ENCODE results near the gene CCDC24.

The CCDC24 gene

DNA sequence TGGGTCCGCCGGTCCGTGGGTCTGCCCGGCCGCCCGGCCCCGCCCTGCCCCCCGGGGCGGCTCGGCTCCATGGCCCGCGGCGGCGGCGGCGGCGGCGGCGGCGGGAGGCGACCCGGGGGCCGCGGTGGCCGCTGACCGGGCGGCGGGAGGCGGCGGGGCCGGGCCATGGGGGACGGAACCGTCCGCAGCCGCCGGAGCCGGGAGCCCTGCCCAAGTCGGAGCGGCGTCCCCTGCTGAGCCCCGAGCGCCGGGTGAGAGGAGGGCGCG lies 12.2 kb upstream of the CCDC24 start:
- in situ Hi-C loops (cut with MboI; ENCODE audit: low sequenced_read_pairs, unreplicated experiment) = no loop called here
- TF ChIP-seq, protein P1, sequence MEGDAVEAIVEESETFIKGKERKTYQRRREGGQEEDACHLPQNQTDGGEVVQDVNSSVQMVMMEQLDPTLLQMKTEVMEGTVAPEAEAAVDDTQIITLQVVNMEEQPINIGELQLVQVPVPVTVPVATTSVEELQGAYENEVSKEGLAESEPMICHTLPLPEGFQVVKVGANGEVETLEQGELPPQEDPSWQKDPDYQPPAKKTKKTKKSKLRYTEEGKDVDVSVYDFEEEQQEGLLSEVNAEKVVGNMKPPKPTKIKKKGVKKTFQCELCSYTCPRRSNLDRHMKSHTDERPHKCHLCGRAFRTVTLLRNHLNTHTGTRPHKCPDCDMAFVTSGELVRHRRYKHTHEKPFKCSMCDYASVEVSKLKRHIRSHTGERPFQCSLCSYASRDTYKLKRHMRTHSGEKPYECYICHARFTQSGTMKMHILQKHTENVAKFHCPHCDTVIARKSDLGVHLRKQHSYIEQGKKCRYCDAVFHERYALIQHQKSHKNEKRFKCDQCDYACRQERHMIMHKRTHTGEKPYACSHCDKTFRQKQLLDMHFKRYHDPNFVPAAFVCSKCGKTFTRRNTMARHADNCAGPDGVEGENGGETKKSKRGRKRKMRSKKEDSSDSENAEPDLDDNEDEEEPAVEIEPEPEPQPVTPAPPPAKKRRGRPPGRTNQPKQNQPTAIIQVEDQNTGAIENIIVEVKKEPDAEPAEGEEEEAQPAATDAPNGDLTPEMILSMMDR (IDR thresholded peaks at IDR 0.05; ENCODE audit: borderline replicate concordance, control extremely low read depth, extremely low read depth, insufficient read depth, missing control alignments) = no peak
- DNase-seq (ENCODE audit: low spot score) = peak; percentile 48

DNA sequence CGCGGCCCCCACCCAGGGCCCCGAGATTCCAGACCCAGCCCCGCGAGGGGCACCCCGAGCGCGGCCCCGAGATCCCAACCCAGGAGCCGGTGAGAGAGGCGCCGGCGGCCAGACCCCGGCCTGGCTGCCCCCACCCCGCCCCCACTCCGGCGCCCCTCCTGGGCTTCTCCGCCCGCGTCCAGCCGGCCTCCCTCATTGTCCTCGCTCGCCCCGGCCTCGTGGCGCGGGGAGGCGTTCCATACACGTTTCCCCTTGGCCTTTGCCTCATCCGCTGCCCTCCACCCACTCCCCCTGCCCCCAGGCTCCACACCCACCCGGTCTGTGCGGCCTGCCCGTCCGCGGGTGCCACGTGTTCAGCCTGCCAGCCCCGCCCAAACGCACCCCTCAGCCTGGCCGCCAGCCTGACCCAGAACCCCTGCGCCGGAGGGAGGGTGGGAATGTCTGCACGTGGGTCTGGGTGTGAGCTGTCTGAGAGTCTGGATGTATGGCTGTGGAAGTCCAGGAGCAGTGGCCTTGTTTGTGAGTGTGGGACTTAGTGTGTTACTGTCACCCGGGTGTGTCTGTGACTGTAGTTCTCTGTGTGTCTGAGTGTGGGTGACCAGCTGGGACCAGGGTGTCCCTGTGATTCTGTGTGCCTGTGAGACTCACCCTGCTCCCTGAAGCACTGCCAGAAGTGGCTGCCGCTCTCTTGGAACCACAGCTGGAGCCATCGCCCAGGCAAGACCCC lies 11.7 kb upstream of the CCDC24 start:
- in situ Hi-C loops (cut with MboI; ENCODE audit: low sequenced_read_pairs, unreplicated experiment) = no loop called here
- peak; percentile 71 for DNase-seq (ENCODE audit: low spot score)
- TF ChIP-seq, protein P1 (IDR thresholded peaks at IDR 0.05; ENCODE audit: borderline replicate concordance, control extremely low read depth, extremely low read depth, insufficient read depth, missing control alignments) = no peak

DNA sequence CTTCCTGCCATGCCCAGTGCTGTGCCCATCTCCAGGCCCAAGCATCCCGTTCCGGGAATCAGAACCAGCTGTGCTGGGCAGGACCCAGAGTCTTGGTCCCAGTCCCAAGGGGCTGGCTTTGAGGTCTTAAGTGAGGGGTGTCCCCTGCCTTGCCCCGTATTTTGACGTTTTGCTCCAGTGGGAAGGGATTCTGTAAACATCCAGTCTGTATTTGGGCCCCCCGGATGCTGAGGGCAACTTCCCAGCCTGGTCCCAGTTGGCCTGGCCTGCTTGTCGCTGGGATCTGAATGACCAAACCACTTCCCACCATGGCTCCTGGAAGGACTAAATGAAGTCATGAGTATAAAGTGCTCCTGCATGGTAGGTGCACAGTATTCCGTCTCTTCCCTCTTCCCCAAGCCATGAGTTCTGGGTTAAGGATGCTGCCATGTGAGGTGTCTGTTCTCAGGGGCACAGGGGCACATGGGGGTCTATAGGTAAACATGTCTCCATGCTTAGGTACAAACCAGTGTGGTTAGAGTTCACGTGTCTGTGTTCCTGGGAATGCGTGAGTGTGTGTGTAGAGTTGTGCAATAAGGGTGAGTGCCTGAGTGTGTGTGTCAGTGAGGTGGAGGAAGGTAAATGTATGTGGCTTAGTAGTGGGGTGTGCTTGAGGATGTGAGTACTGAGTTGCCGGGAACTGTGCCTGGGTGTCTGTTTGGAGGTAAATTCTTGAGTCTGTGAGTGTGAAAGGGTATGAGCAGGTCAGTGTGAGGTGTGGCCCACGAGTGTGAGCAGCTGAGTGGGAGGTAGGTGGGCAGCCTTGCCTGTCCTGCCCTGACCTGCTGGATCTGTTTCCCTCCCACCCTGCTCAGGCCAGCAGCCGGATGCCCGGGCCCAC lies 10.9 kb upstream of the CCDC24 start:
- in situ Hi-C loops (cut with MboI; ENCODE audit: low sequenced_read_pairs, unreplicated experiment) = no loop called here
- DNase-seq (ENCODE audit: low spot score) = no peak
- TF ChIP-seq, protein P1 (IDR thresholded peaks at IDR 0.05; ENCODE audit: borderline replicate concordance, control extremely low read depth, extremely low read depth, insufficient read depth, missing control alignments) = no peak

DNA sequence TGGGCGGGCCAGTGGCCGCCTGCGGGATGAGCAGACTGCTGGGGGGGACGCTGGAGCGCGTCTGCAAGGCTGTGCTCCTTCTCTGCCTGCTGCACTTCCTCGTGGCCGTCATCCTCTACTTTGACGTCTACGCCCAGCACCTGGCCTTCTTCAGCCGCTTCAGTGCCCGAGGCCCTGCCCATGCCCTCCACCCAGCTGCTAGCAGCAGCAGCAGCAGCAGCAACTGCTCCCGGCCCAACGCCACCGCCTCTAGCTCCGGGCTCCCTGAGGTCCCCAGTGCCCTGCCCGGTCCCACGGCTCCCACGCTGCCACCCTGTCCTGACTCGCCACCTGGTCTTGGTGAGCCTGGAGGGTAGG lies 10.3 kb upstream of the CCDC24 start:
- in situ Hi-C loops (cut with MboI; ENCODE audit: low sequenced_read_pairs, unreplicated experiment) = no loop called here
- no peak for DNase-seq (ENCODE audit: low spot score)
- TF ChIP-seq, protein P1 (IDR thresholded peaks at IDR 0.05; ENCODE audit: borderline replicate concordance, control extremely low read depth, extremely low read depth, insufficient read depth, missing control alignments) = no peak

DNA sequence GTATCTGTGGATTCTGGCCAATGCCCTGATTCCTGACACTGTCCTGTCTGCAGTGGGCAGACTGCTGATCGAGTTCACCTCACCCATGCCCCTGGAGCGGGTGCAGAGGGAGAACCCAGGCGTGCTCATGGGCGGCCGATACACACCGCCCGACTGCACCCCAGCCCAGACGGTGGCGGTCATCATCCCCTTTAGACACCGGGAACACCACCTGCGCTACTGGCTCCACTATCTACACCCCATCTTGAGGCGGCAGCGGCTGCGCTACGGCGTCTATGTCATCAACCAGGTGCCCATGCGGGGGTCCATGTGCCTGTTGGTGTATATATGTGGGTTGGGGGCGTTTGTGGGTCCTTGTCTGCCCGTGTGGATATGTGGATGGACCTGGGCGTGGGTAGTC lies 9.8 kb upstream of the CCDC24 start:
- TF ChIP-seq, protein P1 (IDR thresholded peaks at IDR 0.05; ENCODE audit: borderline replicate concordance, control extremely low read depth, extremely low read depth, insufficient read depth, missing control alignments) = no peak
- DNase-seq (ENCODE audit: low spot score) = no peak
- in situ Hi-C loops (cut with MboI; ENCODE audit: low sequenced_read_pairs, unreplicated experiment) = no loop called here

DNA sequence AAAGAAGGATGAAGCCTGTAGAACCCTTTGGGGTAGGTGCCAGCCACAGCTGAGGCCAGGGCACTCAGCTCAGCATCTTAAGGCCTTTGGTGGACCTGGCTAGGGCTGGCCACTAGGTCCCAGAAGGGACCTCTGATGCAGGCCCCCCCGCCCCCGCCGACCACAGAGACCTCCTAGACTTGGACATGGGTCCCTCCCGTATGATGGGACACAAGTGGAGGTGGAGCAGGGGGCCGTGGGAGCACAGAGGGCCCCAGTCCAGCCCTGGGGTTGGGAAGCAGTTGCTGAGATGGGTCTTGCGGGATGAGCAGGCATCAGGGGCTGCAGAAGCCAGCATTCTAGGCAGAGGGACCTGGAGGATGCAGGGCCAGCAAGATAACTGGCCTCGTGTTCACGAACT lies 9.2 kb upstream of the CCDC24 start:
- DNase-seq (ENCODE audit: low spot score) = no peak
- in situ Hi-C loops (cut with MboI; ENCODE audit: low sequenced_read_pairs, unreplicated experiment) = no loop called here
- TF ChIP-seq, protein P1 (IDR thresholded peaks at IDR 0.05; ENCODE audit: borderline replicate concordance, control extremely low read depth, extremely low read depth, insufficient read depth, missing control alignments) = no peak
